Gastroesophageal sphincter (tissue), 4 donors: ENCODE data around the gene DLL1. TPM values are rescaled to one million over a fixed set of nuclear protein-coding genes. Genes with fewer than 3 reads are reported as not detected.

Experiments
- ATAC-seq: fragments of 150-250 bp; one replicate; pipeline ENCODE4 v1.9.1; 2016; ENCODE audit warnings: mild to moderate bottlenecking, moderate library complexity
- H3K27ac ChIP-seq, 4 donors: fragments of 200-600 bp; sonication (generic) in 3 of 4; 1 replicate in 3 of 4; 2 replicates in 1 of 4; pipeline ENCODE4 v1.5.1; 2016 to 2019
- H3K27me3 ChIP-seq: fragments of 200-600 bp; sonication (generic); one replicate; pipeline ENCODE4 v1.5.1; 2019
- H3K36me3 ChIP-seq, 2 donors: fragments of 200-600 bp; sonication (generic); one replicate each; pipeline ENCODE4 v1.5.1; 2019; ENCODE audit warnings: control low read depth in 1 of 2
- H3K4me1 ChIP-seq, 3 donors: fragments of 200-600 bp; sonication (generic); 1 replicate in 2 of 3; 2 replicates in 1 of 3; pipeline ENCODE4 v1.5.1; 2016 to 2019; ENCODE audit warnings: control low read depth in 2 of 3
- H3K4me3 ChIP-seq, 2 donors: fragments of 200-600 bp; sonication (generic); one replicate each; pipeline ENCODE4 v1.5.1; 2019; ENCODE audit warnings: mild to moderate bottlenecking in 1 of 2, moderate library complexity in 1 of 2
- H3K9me3 ChIP-seq, 3 donors: fragments of 200-600 bp; sonication (generic); one replicate each; pipeline ENCODE4 v1.5.1; 2017 to 2019; ENCODE audit warnings: control low read depth in 2 of 3
- CTCF ChIP-seq, 4 experiments: fragments of 200-600 bp in 2 of 4; fragments of 450-650 bp in 2 of 4; sonication (generic) in 1 of 4; IDR thresholded peaks; one replicate each; pipeline ENCODE4 v1.5.1; 2017 to 2019; ENCODE audit warnings: antibody characterized with exemption in 4 of 4, mild to moderate bottlenecking in 2 of 4, moderate library complexity in 2 of 4
- EP300 ChIP-seq: sonication (generic); formaldehyde crosslinking; IDR thresholded peaks from one replicate; pipeline ENCODE4 v1.6.1; 2017; ENCODE audit warnings: antibody characterized with exemption, mild to moderate bottlenecking
- POLR2A ChIP-seq, 2 donors: fragments of 450-650 bp; IDR thresholded peaks; one replicate each; pipeline ENCODE4 v1.6.1; 2017; ENCODE audit warnings: antibody characterized with exemption in 2 of 2, mild to moderate bottlenecking in 2 of 2, moderate library complexity in 1 of 2
- POLR2AphosphoS5 ChIP-seq: sonication (generic); formaldehyde crosslinking; IDR thresholded peaks from one replicate; pipeline ENCODE4 v1.6.1; 2017; ENCODE audit warnings: antibody characterized with exemption
- WGBS, 2 donors: methylation state at CpG; one replicate each; pipeline ENCODE4 v1.1.5; 2018; ENCODE audit warnings: low coverage in 1 of 2; 5-methylcytosine and 5-hydroxymethylcytosine counted together
- total RNA-seq, 4 donors: library from RNA; depleted of rRNA; stranded (reverse); fragments of >200 nt; gene quantifications; one replicate each; pipeline ENCODE4 v1.1.0, GENCODE V29; 2016

Gene DLL1
- total RNA-seq, 4 donors from 2014 or later: 5.3 to 11.8 (median 6.5) TPM

GRCh38 chr6:170277893-170278742 lies 12.8 kb downstream of the DLL1 start:
- 69 to 73% methylated on average over 2 to 4 of the region's 8 CpGs for WGBS, 2 donors
- TF ChIP-seq POLR2AphosphoS5 (no peak), POLR2A (IDR thresholded peaks at IDR 0.05) (no peak), CTCF (IDR thresholded peaks at IDR 0.05) (no peak), EP300 (no peak)
- H3K27me3 ChIP-seq: peaks cover 11% of the 10 kb centered on the region
- peak overlapping the region in 1 of 4 donors; percentile 68 for H3K27ac ChIP-seq
- peaks cover 0 to 9% of the 10 kb centered on the region in 2 donors for H3K36me3 ChIP-seq
- no peak for ATAC-seq
- H3K4me3 ChIP-seq: no peak overlapping the region
- peaks cover 0 to 30% (median 14%) of the 10 kb centered on the region in 3 donors for H3K4me1 ChIP-seq
- H3K9me3 ChIP-seq: no peaks in the 10 kb centered on the region

GRCh38 chr6:170276369-170277057 lies 14.4 kb downstream of the DLL1 start:
- Histone ChIP-seq H3K9me3 (no peaks in the 10 kb centered on the region), H3K4me3 (peak overlapping the region in 1 of 2 donors; percentile 10), H3K27ac (peak overlapping the region in 3 of 4 donors; percentile 59 to 68 (median 65)), H3K36me3 (no peaks in the 10 kb centered on the region), H3K4me1 (peaks cover 0 to 30% (median 14%) of the 10 kb centered on the region in 3 donors), H3K27me3 (peaks cover 16% of the 10 kb centered on the region)
- WGBS, 2 donors: 37 to 83% methylated on average over 4 to 17 of the region's 29 CpGs
- TF ChIP-seq EP300 (no peak), POLR2AphosphoS5 (peak; percentile 63)
- peak; percentile 70 for ATAC-seq

GRCh38 chr6:170274713-170275560 lies 15.9 kb downstream of the DLL1 start:
- Histone ChIP-seq H3K27me3 (peaks cover 16% of the 10 kb centered on the region), H3K27ac (no peak overlapping the region), H3K36me3 (no peaks in the 10 kb centered on the region), H3K4me1 (peaks cover 0 to 33% (median 14%) of the 10 kb centered on the region in 3 donors), H3K4me3 (no peak overlapping the region), H3K9me3 (no peaks in the 10 kb centered on the region)
- TF ChIP-seq EP300 (no peak), POLR2A (IDR thresholded peaks at IDR 0.05) (no peak), CTCF (IDR thresholded peaks at IDR 0.05) (no peak), POLR2AphosphoS5 (no peak)
- 73 to 85% methylated on average over 13 to 17 of the region's 36 CpGs for WGBS, 2 donors
- no peak for ATAC-seq

GRCh38 chr6:170273681-170274080 lies 17.2 kb downstream of the DLL1 start:
- Histone ChIP-seq H3K27me3 (peaks cover 16% of the 10 kb centered on the region), H3K36me3 (no peaks in the 10 kb centered on the region), H3K4me1 (peaks cover 0 to 38% (median 14%) of the 10 kb centered on the region in 3 donors), H3K9me3 (no peaks in the 10 kb centered on the region), H3K4me3 (no peak overlapping the region), H3K27ac (no peak overlapping the region)
- no peak for TF ChIP-seq CTCF (IDR thresholded peaks at IDR 0.05)
- TF ChIP-seq POLR2A (IDR thresholded peaks at IDR 0.05): no peak
- no peak for TF ChIP-seq EP300
- no peak for TF ChIP-seq POLR2AphosphoS5
- ATAC-seq: no peak
- 30 to 72% methylated on average over 2 to 4 of the region's 7 CpGs for WGBS, 2 donors

GRCh38 chr6:170273191-170273590 lies 17.7 kb downstream of the DLL1 start:
- H3K36me3 ChIP-seq: no peaks in the 10 kb centered on the region
- ATAC-seq: no peak
- no peak overlapping the region for H3K4me3 ChIP-seq

More at GRCh38 chr6:170273191-170273590, 17.7 kb downstream of the DLL1 start:
- Histone ChIP-seq H3K27me3 (peaks cover 16% of the 10 kb centered on the region), H3K9me3 (no peaks in the 10 kb centered on the region), H3K4me1 (peaks cover 0 to 38% (median 14%) of the 10 kb centered on the region in 3 donors), H3K27ac (no peak overlapping the region)
- no peak for TF ChIP-seq POLR2A (IDR thresholded peaks at IDR 0.05)
- TF ChIP-seq EP300: no peak
- TF ChIP-seq CTCF (IDR thresholded peaks at IDR 0.05): no peak
- TF ChIP-seq POLR2AphosphoS5: no peak
- WGBS, 2 donors: 100% methylated on average over 1 of the region's 23 CpGs; no CpG with 5 or more reads in 1 of the 2 donors
